SK-N-SH (cell line): ENCODE measurements around the gene MKX. TPM values are rescaled to one million over a fixed set of nuclear protein-coding genes. Genes with fewer than 3 reads are reported as not detected.

Experiments used
- CTCF ChIA-PET: fragments of 300-600, 350-600 bp; formaldehyde crosslinking; extraction: SDS; loops from one replicate; lab custom pipeline; 2021; lab: Yijun Ruan, JAX
- POLR2A ChIA-PET: fragments of 350-600 bp; sonication (Branson Sonifier 250); formaldehyde crosslinking; extraction: SDS; loops from one replicate; lab custom pipeline; 2020; ENCODE audit warnings: antibody characterized with exemption, inconsistent platforms; lab: Yijun Ruan, JAX
- DNase-seq: peaks from one replicate; pipeline ENCODE4 v3.0.0; 2012
- H2AFZ ChIP-seq: fragments of 200-600 bp; sonication (generic); 2 replicates; pipeline ENCODE4 v1.8.1; 2016; ENCODE audit warnings: antibody characterized with exemption, mild to moderate bottlenecking, low read depth
- H3F3A ChIP-seq: fragments of 200-600 bp; sonication (generic); replicated peaks from 2 replicates; pipeline ENCODE3; 2016; ENCODE audit warnings: antibody characterized with exemption, mild to moderate bottlenecking; ENCODE audit not compliant: insufficient read depth
- H3K27ac ChIP-seq, 2 experiments: fragments of 200-500 bp in 1 of 2; fragments of 200-600 bp in 1 of 2; sonication (Bioruptor generic) in 1 of 2; sonication (generic), shearing (Covaris generic) in 1 of 2; 2 replicates each; pipeline versions ENCODE4 v1.5.1 to v1.6.1; 2014 to 2016; ENCODE audit warnings: low read depth in 2 of 2, inconsistent platforms in 1 of 2, low read length in 1 of 2, mild to moderate bottlenecking in 1 of 2, mixed read lengths in 1 of 2
- H3K27me3 ChIP-seq: fragments of 200-600 bp; sonication (generic), shearing (Covaris generic); 2 replicates; pipeline ENCODE4 v1.6.1; 2016; ENCODE audit warnings: mixed run types; ENCODE audit not compliant: insufficient read depth
- H3K36me3 ChIP-seq, 2 experiments: fragments of 200-500 bp in 1 of 2; fragments of 200-600 bp in 1 of 2; sonication (Bioruptor generic) in 1 of 2; sonication (generic) in 1 of 2; replicated peaks in 1 of 2; 2 replicates each; pipeline versions ENCODE3 to v1.5.1; 2014 to 2016; ENCODE audit warnings: low read length in 1 of 2, mild to moderate bottlenecking in 1 of 2; ENCODE audit not compliant: insufficient read depth in 2 of 2, control insufficient read depth in 1 of 2
- H3K4me1 ChIP-seq, 2 experiments: fragments of 200-500 bp in 1 of 2; fragments of 200-600 bp in 1 of 2; sonication (Bioruptor generic) in 1 of 2; sonication (generic), shearing (Covaris generic) in 1 of 2; 2 replicates each; pipeline versions ENCODE4 v1.5.1 to v1.6.1; 2014 to 2016; ENCODE audit warnings: low read depth in 1 of 2, low read length in 1 of 2, mixed run types in 1 of 2; ENCODE audit not compliant: insufficient read depth in 2 of 2, control insufficient read depth in 1 of 2
- H3K4me2 ChIP-seq: fragments of 200-600 bp; sonication (generic), shearing (Covaris generic); 2 replicates; pipeline ENCODE4 v1.6.1; 2017; ENCODE audit warnings: mixed run types
- H3K4me3 ChIP-seq, 2 experiments: fragments of 200-500 bp in 1 of 2; fragments of 200-600 bp in 1 of 2; sonication (Bioruptor generic) in 1 of 2; sonication (generic), shearing (Covaris generic) in 1 of 2; 2 replicates each; pipeline versions ENCODE4 v1.5.1 to v1.8.1; 2014 to 2016; ENCODE audit warnings: low read depth in 2 of 2, inconsistent platforms in 1 of 2, low read length in 1 of 2, mild to moderate bottlenecking in 1 of 2, mixed read lengths in 1 of 2, moderate library complexity in 1 of 2
- H3K79me2 ChIP-seq: fragments of 200-600 bp; sonication (generic); 2 replicates; pipeline ENCODE4 v1.8.1; 2017; ENCODE audit warnings: mild to moderate bottlenecking; ENCODE audit not compliant: insufficient read depth
- H3K9ac ChIP-seq: fragments of 200-600 bp; sonication (generic); 2 replicates; pipeline ENCODE4 v1.6.1; 2017; ENCODE audit warnings: mixed run types
- H3K9me2 ChIP-seq: fragments of 200-600 bp; sonication (generic); 2 replicates; pipeline ENCODE4 v1.6.1; 2017; ENCODE audit warnings: mixed run types
- H3K9me3 ChIP-seq: fragments of 200-600 bp; sonication (generic); 2 replicates; pipeline ENCODE4 v1.6.1; 2017; ENCODE audit warnings: mixed run types, mild to moderate bottlenecking, moderate library complexity
- H4K20me1 ChIP-seq: fragments of 200-600 bp; sonication (generic); 2 replicates; pipeline ENCODE4 v1.6.1; 2017; ENCODE audit warnings: mild to moderate bottlenecking, mixed run types; ENCODE audit not compliant: insufficient read depth
- CHD2 ChIP-seq: fragments of 150-350 bp; IDR thresholded peaks from 2 replicates; pipeline ENCODE4 v1.6.1; 2018; ENCODE audit warnings: low read length; ENCODE audit not compliant: partially characterized antibody
- ELF1 ChIP-seq: IDR thresholded peaks from 2 replicates; pipeline ENCODE4 v1.4.0; 2012
- EP300 ChIP-seq, 2 experiments: IDR thresholded peaks; 2 replicates each; pipeline versions ENCODE4 v1.4.0 to v1.6.1; 2012; ENCODE audit warnings: borderline replicate concordance in 1 of 2, low read depth in 1 of 2, low read length in 1 of 2
- EZH2phosphoT487 ChIP-seq: fragments of 200-600 bp; sonication (generic); IDR thresholded peaks from 2 replicates; pipeline ENCODE4 v1.6.1; 2017; ENCODE audit warnings: low read depth, mixed run types, mild to moderate bottlenecking, antibody characterized with exemption, moderate library complexity, borderline replicate concordance
- FOXJ3 ChIP-seq: sonication (generic); formaldehyde crosslinking; IDR thresholded peaks from 2 replicates; pipeline ENCODE4 v1.5.1; 2020; ENCODE audit warnings: mild to moderate bottlenecking, missing genetic modification reagents
- FOXM1 ChIP-seq: IDR thresholded peaks from 2 replicates; pipeline ENCODE4 v1.4.0; 2012; ENCODE audit warnings: low read depth, mild to moderate bottlenecking
- GATA2 ChIP-seq: sonication (generic); formaldehyde crosslinking; IDR thresholded peaks from 2 replicates; pipeline ENCODE4 v1.5.0; 2020; ENCODE audit warnings: mild to moderate bottlenecking, missing genetic modification reagents
- JUND ChIP-seq: IDR thresholded peaks from 2 replicates; pipeline ENCODE4 v1.4.0; 2012
- MEF2A ChIP-seq: IDR thresholded peaks from 2 replicates; pipeline ENCODE4 v1.4.0; 2012; ENCODE audit warnings: low read depth, borderline replicate concordance
- MXI1 ChIP-seq: IDR thresholded peaks from 2 replicates; pipeline ENCODE4 v1.6.1; 2012; ENCODE audit warnings: mild to moderate bottlenecking, low read depth, low read length, improper control_type of control experiment
- NFIC ChIP-seq: IDR thresholded peaks from 2 replicates; pipeline ENCODE4 v1.4.0; 2012; ENCODE audit warnings: borderline replicate concordance
- NRF1 ChIP-seq: IDR thresholded peaks from 2 replicates; pipeline ENCODE4 v1.6.1; 2012; ENCODE audit warnings: low read depth, mild to moderate bottlenecking, low read length
- RCOR1 ChIP-seq: fragments of 150-350 bp; IDR thresholded peaks from 2 replicates; pipeline ENCODE4 v1.6.1; 2017; ENCODE audit warnings: antibody characterized with exemption, low read length
- RXRA ChIP-seq: IDR thresholded peaks from 2 replicates; pipeline ENCODE4 v1.4.0; 2012; ENCODE audit warnings: low read depth, mild to moderate bottlenecking, borderline replicate concordance
- SMC3 ChIP-seq: IDR thresholded peaks from 2 replicates; pipeline ENCODE4 v1.6.1; 2012; ENCODE audit warnings: low read depth, low read length, improper control_type of control experiment
- TAF1 ChIP-seq: IDR thresholded peaks from 2 replicates; pipeline ENCODE4 v1.6.1; 2012; ENCODE audit warnings: low read depth, mild to moderate bottlenecking, low read length, moderate library complexity, borderline replicate concordance
- TEAD4 ChIP-seq: IDR thresholded peaks from 2 replicates; pipeline ENCODE4 v1.4.0; 2012; ENCODE audit warnings: mild to moderate bottlenecking, borderline replicate concordance; ENCODE audit not compliant: insufficient read depth
- WGBS: methylation state at CpG from one replicate; pipeline ENCODE4 v1.1.6; 2017; ENCODE audit warnings: low lambda C conversion rate; 5-methylcytosine and 5-hydroxymethylcytosine counted together
- polyA plus RNA-seq, 3 experiments: library from polyadenylated mRNA; depleted of rRNA; stranded (reverse); fragments of >200 nt; gene quantifications; 2 replicates each; pipeline ENCODE4 v1.2.3, GENCODE V29; 2012
- TF ChIP-seq, protein P1 (sequence below): IDR thresholded peaks from 2 replicates; pipeline ENCODE4 v1.4.0; 2012; ENCODE audit warnings: low read depth, borderline replicate concordance
- TF ChIP-seq, protein P2 (sequence below): IDR thresholded peaks from 2 replicates; pipeline ENCODE4; 2012
- TF ChIP-seq, protein P3 (sequence below): fragments of 150-350 bp; IDR thresholded peaks from 2 replicates; pipeline ENCODE4 v1.6.1; 2016; ENCODE audit warnings: mild to moderate bottlenecking, low read depth, low read length
- TF ChIP-seq, protein P4 (sequence below): IDR thresholded peaks from 2 replicates; pipeline ENCODE4 v1.6.1; 2012; ENCODE audit warnings: mild to moderate bottlenecking, low read depth, low read length, moderate library complexity

Gene MKX
- polyA plus RNA-seq, 1 of the 3 experiments (the other 2 are of a cell fraction): not detected

DNA sequence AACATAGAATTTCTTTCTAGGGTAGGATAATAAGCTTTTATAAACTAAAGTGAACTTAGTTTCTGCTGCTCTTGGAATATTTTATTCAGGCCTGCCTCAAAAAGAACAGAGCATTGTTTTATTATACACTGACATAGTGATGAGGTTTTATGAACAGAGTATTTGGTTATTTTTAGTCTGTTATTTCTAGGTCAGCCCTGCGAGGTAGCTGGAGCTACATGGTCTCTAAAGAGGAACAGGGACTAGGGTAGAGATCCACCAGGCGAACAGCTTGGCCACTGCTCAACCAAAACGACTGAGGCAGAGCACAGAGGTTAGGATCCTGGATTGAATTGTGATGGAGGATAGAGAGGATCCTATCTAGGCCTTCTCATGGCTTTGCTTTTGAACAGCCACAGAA is 53.0 kb downstream of the MKX start:
- Histone ChIP-seq H2AFZ (no peak overlapping the region), H3K9ac (no peak overlapping the region), H3K9me2 (no peaks in the 10 kb centered on the region), H3K4me3 (no peak overlapping the region), H3K4me1 (no peaks in the 10 kb centered on the region), H3K4me2 (no peak overlapping the region), H3K27ac (no peak overlapping the region), H3K36me3 (no peaks in the 10 kb centered on the region), H3K9me3 (no peaks in the 10 kb centered on the region), H4K20me1 (no peaks in the 10 kb centered on the region), H3K79me2 (no peaks in the 10 kb centered on the region)
- no peak for DNase-seq
- POLR2A ChIA-PET: no interaction called here
- WGBS: 0% methylated on average over 3 of the region's 3 CpGs
- TF ChIP-seq TEAD4: no peak
- no peak for TF ChIP-seq EZH2phosphoT487
- no peak for TF ChIP-seq ELF1
- TF ChIP-seq, protein P1, sequence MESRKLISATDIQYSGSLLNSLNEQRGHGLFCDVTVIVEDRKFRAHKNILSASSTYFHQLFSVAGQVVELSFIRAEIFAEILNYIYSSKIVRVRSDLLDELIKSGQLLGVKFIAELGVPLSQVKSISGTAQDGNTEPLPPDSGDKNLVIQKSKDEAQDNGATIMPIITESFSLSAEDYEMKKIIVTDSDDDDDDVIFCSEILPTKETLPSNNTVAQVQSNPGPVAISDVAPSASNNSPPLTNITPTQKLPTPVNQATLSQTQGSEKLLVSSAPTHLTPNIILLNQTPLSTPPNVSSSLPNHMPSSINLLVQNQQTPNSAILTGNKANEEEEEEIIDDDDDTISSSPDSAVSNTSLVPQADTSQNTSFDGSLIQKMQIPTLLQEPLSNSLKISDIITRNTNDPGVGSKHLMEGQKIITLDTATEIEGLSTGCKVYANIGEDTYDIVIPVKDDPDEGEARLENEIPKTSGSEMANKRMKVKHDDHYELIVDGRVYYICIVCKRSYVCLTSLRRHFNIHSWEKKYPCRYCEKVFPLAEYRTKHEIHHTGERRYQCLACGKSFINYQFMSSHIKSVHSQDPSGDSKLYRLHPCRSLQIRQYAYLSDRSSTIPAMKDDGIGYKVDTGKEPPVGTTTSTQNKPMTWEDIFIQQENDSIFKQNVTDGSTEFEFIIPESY: no peak
- TF ChIP-seq, protein P2, sequence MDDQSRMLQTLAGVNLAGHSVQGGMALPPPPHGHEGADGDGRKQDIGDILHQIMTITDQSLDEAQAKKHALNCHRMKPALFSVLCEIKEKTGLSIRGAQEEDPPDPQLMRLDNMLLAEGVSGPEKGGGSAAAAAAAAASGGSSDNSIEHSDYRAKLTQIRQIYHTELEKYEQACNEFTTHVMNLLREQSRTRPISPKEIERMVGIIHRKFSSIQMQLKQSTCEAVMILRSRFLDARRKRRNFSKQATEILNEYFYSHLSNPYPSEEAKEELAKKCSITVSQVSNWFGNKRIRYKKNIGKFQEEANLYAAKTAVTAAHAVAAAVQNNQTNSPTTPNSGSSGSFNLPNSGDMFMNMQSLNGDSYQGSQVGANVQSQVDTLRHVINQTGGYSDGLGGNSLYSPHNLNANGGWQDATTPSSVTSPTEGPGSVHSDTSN: no peak
- TF ChIP-seq JUND: no peak
- TF ChIP-seq MXI1: no peak
- TF ChIP-seq FOXJ3 (CRISPR knock-in tag): no peak
- no peak for TF ChIP-seq NFIC
- TF ChIP-seq SMC3: no peak
- no peak for TF ChIP-seq GATA2
- TF ChIP-seq, protein P3, sequence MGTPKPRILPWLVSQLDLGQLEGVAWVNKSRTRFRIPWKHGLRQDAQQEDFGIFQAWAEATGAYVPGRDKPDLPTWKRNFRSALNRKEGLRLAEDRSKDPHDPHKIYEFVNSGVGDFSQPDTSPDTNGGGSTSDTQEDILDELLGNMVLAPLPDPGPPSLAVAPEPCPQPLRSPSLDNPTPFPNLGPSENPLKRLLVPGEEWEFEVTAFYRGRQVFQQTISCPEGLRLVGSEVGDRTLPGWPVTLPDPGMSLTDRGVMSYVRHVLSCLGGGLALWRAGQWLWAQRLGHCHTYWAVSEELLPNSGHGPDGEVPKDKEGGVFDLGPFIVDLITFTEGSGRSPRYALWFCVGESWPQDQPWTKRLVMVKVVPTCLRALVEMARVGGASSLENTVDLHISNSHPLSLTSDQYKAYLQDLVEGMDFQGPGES: no peak
- no peak for TF ChIP-seq EP300 (IDR thresholded peaks at IDR 0.05; ENCODE audit: borderline replicate concordance in 1 of 2, low read depth in 1 of 2, low read length in 1 of 2)
- TF ChIP-seq, all 33 proteins: peak for 0
- CTCF ChIA-PET: no interaction called here
- H3K27me3 ChIP-seq: peaks cover 12% of the 10 kb centered on the region; the same call in 1 of the 2 replicates
- no peaks in the 10 kb centered on the region for H3F3A ChIP-seq

DNA sequence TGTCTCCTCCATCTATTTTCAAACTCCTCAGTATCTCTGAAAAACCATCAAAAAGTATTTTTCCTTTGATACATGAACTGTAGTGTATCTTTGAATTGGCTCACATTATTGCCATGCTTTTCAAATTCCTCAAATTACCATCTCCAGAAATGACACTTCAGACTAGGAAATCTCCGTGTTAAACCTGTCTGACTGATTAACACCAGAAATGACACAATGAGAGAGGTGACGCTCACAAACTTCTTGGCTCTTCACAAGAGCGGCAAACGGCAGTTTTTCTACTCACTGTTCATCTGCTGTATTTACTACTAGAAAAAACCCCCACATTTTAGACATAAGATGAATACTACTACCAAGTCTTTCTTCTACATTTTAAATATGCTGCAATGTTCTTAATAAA is 56.6 kb downstream of the MKX start:
- Histone ChIP-seq H3K4me2 (no peak overlapping the region), H3K79me2 (no peaks in the 10 kb centered on the region), H3K27me3 (peaks cover 24% of the 10 kb centered on the region), H3K9me3 (no peaks in the 10 kb centered on the region), H4K20me1 (no peaks in the 10 kb centered on the region), H2AFZ (no peak overlapping the region), H3K9me2 (no peaks in the 10 kb centered on the region), H3K27ac (no peak overlapping the region), H3F3A (no peaks in the 10 kb centered on the region), H3K4me3 (no peak overlapping the region), H3K36me3 (no peaks in the 10 kb centered on the region), H3K9ac (no peak overlapping the region), H3K4me1 (no peaks in the 10 kb centered on the region)
- ChIA-PET POLR2A (no interaction called here), CTCF (no interaction called here)
- WGBS: 11% methylated on average over 4 of the region's 4 CpGs
- DNase-seq: no peak
- TF ChIP-seq MEF2A (no peak), SMC3 (no peak), MXI1 (no peak), RCOR1 (no peak), CHD2 (no peak), TAF1 (no peak), RXRA (no peak), FOXM1 (no peak), NRF1 (no peak)
- TF ChIP-seq, protein P4, sequence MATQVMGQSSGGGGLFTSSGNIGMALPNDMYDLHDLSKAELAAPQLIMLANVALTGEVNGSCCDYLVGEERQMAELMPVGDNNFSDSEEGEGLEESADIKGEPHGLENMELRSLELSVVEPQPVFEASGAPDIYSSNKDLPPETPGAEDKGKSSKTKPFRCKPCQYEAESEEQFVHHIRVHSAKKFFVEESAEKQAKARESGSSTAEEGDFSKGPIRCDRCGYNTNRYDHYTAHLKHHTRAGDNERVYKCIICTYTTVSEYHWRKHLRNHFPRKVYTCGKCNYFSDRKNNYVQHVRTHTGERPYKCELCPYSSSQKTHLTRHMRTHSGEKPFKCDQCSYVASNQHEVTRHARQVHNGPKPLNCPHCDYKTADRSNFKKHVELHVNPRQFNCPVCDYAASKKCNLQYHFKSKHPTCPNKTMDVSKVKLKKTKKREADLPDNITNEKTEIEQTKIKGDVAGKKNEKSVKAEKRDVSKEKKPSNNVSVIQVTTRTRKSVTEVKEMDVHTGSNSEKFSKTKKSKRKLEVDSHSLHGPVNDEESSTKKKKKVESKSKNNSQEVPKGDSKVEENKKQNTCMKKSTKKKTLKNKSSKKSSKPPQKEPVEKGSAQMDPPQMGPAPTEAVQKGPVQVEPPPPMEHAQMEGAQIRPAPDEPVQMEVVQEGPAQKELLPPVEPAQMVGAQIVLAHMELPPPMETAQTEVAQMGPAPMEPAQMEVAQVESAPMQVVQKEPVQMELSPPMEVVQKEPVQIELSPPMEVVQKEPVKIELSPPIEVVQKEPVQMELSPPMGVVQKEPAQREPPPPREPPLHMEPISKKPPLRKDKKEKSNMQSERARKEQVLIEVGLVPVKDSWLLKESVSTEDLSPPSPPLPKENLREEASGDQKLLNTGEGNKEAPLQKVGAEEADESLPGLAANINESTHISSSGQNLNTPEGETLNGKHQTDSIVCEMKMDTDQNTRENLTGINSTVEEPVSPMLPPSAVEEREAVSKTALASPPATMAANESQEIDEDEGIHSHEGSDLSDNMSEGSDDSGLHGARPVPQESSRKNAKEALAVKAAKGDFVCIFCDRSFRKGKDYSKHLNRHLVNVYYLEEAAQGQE: no peak
- TF ChIP-seq, protein P3: no peak
